ENCODE results near the gene TMEM150C.

TMEM150C gene

DNA sequence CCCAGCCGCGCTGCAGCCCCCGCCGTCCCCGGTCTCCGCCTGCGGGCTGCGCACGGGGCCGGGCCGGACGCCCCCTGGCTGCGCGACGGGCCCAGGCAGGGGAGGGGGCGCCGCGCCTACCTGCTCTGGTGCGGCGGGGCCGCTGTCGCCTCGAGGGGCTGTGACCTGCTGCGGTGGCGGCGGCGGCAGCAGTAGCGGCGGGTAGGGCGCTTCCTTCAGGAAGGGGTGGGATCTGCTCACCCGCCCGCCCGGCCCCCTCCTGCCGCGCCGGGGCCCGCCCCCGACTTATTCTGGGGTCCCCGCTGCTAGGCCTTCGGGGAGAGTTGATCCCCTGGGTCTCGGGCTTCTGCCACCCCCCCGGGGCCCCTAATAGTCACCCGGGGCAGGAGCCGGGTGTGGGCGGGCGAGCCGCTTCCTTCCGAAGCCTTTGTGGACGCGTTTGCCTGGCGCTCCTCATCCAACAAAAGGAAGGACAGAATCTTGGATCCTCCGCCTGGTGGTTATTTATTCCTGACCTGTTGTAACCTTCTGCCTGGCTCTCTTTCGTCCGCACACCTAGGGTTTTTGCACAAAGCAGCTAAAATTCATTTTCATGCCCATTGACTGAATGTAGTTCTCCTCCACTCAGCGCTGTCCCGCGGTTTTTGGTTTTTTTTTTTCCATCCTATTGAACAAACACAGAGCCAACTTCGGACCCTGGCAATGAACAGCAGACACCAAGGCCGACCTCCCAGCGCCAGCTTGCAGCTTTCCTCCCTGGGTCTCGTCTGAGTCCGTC lies at the start of gene TMEM150C:
Gene TMEM150C (minus strand): TSS at position 203 of the 778 bp plus-strand sequence. CDS start 57,331 bp downstream, outside the sequence.
- no peak for DNase-seq

DNA sequence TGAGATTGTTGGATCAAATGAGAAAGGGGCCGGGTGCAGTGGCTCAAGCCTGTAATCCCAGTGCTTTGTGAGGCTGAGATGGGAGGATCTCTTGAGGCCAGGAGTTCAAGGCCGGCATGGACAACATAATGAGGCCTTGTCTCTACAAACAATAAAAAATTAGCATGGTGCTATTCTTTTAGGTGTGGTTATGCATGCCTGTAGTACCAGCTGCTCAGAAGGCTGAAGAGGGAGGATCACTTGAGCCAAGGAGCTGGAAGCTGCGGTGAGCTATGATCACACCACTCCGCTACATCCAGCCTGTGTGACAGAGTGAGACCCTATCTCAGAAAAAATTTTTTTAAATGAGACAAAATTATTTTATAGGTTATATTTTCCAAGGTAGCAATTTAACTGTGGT lies 49.7 kb upstream of the TMEM150C start:
- no peak for DNase-seq

DNA sequence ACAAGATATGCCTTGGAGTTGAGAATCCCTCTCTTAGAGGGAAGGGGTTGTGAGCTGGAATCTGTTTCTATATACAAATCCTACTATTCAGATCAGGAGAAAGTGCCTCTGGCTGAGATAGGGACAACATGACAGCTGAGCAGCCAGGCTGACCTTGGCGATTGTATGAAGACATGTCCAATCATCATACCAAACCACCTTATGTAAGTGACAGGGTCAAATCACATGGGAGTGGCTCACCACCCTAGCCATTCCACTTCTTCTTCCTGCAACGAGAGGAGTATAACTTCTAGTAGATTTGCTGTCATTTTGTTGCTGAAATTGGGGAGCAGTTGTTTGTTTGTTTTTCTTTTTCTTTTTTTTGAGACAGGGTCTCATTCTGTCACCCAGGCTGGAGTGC lies 48.3 kb upstream of the TMEM150C start:
- DNase-seq = no peak

DNA sequence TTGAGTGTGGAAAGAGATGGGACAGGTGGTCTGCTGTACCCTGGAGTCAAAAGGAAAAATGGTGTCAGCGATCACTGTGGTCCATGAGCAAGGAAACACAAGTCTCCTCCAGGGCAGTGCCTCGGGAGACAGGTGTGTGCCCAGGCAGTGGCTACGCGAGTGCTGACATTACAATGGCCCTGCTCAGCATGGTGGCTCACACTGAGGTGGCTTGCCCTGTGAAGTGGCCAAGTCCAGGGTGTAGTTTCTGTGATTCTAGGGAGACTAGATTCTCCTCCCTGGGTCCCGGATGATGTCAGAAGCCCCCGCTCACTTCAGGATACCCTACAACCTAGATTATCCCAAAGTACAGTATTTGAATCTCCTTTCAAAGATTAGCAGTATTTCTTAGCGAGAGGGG lies 44.8 kb upstream of the TMEM150C start:
- no peak for DNase-seq

DNA sequence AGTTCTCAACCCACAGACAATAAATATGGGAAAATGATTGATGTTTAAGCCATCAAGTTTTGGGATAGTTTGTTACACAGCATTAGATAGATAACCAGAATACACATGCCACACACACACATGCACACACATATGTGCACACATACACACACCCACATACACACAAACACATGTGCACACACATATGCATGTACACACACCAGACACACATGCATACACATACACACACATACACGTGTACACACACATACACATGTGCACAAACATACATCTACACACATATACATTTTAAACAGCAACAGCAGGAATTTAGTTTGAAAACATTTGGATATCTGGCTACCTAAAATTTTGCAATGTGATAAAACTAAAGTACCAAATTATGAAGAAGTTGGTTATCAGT lies 42.7 kb upstream of the TMEM150C start:
- no peak for DNase-seq

DNA sequence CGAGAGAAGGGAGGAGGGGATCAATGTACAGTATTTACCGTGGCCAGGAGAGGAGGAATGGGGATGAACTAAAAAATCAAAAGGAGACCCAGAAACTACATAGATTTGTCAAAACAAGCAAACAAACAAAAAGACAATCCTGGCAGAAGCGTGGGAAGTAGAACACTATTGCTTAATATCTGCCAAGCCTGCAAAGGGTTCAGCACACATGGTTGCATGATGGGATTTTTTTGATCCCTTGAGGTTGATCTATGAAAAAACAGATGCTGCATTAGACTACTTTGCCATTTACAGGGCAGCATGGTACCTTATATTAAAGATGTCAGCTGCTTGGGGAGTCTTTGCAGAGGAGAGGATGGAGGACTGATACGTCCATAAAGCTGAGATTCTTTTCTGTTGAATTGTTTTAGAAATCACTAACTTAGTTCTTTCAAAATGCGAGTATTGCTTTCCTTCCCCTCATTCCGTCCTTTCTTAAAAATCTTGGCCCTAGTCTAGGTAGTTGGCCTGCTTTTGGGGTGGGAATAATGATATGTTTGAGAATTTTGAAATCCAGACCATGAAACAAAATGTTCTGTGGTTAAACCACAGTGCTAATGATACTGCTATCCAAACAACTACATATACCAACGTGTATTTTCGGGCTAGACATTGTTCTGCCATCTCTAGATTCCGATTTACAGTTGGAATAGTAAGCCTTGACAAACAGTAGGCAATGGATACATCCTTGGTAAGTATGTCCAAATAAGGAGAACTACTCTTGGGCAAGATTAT lies 39.6 kb upstream of the TMEM150C start:
- no peak for DNase-seq

DNA sequence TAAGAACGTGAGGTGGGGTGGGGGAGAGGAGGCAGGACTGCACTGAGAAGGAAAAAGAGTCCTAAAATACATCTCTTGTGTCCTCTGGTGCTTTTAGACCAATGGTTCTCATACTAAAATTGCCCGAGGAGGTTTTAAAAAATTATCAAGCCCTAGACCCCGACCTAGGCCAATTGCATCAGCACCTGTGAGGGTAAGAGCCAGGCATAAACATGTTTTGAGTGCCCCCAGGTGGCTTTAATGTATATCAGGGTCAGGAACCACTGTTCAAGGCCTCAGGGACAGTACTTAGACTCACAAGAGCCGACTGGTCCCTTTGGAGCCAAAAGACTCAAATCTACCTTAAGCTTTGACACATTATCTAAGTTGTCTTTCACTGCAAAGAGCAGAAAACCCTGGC lies 37.5 kb upstream of the TMEM150C start:
- no peak for DNase-seq

DNA sequence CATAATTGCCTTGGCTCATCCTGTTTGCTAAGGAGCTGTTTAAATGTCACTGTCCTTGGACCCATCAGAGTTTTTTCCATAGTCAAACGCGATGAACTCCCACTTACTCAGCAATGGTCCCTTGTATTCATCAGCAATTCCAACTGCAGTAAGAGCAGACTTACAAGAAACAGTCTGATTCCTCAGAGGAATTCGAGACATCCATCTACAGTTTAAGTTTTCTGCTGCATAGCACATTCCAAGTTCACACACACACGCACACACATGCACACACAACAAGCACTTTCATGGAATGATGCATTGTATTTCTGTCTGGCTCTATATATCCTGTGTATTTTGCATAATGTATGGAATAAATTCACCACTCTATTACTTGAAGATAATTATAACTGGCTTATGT lies 32.7 kb upstream of the TMEM150C start:
- DNase-seq = no peak

DNA sequence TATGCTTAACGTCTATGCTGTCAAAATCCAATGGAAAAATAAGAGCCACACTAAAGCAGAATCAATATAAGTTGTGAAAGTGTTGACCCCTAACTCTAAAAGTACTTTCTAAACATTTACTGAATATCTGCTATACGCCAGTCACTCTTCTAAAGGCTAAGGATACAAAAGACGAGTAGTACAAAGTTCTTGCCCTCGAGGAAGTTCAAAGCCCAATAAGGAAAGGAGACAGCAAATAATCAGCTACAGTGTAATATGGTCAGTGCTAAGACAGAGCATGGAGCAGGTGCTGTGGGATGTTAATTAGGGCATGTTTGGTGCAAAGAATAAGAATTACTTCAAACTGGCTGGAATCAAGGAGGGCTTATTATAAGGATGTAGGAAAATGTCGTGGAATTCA lies 31.6 kb upstream of the TMEM150C start:
- DNase-seq = no peak

DNA sequence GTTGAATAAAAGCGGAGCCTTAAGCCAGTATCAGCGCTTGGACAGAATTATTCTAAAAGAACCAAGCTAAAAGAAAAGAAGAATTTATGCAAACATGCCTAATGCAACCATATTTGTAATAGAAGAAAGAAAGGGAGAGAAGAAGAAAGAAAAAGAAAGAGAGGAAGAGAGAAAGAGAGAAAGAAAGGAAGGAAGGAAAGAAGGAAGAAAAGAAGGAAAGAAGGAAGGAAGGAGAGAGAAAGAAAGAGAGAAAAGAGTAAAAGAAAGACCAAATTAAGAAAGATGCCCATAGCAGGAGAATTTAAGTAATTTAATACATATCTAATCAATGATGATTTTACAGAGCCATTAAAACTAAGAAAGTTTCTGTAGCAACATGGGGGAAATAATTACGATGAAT lies 30.9 kb upstream of the TMEM150C start:
- no peak for DNase-seq

DNA sequence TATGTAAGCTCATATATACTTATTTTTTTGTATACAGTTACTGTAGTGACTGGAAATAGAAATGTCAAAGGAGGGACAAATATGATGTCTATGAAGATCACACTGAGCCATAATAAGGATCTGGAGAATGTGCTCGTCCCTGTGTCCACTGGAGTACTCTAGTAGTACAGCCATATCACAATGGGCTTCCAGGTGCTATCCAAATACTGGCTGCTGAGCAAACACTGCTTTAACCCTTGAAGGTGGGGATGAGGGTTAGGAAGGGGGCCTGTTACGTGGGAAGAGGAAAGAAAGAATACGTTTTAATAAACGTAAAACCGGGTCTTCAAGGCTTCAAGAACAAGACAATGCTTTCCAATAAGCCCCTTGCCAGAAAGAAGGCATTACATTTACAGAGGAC lies 29.8 kb upstream of the TMEM150C start:
- no peak for DNase-seq

DNA sequence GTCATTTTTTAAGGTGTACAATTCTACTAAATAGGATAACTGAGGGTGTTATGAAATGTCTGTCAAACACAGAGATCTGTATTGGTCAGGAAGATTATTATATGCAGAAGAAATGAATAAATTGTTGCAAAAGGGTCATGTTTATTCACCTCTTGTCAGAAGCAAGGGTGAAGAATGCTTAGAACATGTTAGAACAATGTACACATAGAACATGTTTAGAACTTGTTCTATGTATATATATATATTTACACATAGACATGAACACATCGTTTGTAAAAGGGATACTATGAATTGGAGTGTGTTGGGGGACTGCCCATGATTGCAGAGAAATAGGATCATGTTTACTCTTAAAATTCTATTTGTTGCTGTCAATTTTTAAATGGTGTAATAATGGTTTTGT lies 28.0 kb upstream of the TMEM150C start:
- no peak for DNase-seq

DNA sequence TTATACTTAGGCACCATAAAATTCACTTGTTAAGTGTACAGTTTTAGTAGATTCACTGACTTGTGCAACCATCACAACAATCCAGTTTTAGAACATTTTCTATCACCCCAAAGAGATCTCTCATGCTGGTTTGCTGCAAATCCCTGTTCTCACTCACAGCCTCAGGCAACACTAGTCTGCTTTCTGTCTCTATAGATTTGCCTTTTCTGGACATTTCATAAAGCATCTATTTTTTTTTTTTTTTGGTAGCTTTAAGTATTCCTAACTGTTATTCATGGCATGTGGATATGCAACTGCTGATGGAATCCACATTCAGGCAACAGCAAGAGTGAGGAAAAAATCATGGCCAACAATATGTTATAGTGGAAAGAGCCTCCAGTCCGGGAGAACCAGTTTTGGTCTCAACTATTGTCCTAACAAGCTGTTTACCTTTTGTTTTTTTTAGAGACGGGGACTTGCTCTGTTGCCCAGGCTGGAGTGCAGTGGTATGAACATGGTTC lies 27.0 kb upstream of the TMEM150C start:
- no peak for DNase-seq

DNA sequence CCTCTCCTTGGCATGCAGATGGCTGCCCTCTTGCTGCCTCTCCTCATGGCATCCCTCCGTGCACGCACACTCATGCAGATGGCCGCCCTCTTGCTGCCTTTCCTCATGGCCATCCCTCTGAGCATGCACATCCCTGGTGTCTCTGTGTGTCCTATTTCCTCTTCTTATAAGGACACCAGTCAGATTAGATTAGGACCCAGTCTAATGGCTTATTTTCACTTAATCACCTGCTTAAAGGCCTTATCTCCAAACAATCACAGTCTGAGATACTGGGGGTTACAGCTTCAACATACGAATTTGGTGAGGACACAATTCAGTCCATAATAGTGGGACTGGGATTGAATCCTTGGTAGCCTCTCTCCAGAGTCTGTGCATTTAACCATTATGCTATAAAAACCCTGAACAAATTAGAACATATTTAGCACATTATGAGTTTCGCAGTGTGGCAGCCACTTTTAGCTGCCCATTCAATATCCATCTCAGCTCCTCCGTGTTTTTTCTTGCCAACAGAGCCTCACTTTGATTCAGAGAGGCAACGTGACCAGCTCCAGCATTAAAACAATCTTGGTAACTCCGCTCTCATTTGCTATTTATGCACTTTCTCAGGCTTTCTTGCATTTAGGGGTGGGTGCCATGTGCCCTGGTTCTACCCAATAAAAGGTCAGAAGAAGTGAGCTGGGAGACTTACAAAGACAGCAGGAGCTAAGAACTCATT lies 26.2 kb upstream of the TMEM150C start:
- DNase-seq = no peak

DNA sequence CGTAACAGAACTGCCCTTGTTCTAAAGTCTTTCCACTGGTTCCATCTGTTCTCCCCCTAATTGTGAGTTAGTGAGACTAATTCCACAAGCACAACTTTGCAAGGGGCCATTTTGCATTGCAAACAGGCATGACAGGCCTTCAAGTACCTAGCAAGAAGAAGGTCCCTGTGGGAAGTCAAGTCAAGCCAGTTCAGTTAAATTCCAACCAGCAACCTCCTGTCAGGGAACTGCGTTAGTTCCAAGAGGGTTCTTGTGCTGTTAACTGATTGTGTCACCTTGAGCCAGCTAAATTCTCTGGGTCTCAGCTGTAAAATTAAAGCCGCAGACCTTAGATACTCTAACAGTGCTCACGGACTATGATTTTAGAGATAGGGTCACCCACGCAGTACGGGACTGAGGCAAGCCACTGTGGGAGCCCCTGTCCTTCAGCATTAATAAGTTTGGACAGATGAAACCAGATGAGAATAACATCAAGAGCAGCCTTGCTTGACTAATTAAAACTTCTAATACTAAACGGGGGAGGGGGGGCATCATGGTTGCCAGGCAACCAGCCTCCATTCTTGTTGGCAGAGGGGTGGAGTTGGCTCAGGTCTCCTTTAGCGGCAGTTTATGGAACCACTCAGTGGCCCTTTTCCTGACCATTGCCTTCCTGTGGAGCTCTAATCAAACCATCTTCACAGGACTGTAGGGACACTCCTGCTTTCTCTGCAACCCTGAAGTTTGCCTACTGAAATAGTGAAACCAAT lies 24.1 kb upstream of the TMEM150C start:
- no peak for DNase-seq

DNA sequence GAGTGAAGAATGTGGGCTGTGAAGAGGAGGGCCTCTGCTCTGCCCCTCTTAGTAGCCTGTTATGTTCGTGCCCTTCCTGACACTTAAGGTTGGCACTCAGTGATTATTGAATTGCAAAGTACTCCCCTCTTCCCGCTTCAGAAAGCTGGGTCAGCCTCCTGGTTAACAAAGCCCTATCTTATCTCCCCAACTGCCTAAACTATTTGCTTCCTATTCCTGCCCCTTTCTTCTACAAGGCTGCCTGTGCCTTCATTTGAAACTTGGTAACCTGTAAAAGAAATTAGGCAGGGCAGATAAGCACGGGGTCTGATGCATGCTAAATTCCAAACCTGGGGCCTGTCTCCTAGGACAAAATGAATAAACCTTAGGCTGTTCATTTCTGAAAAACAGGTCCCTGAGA lies 23.1 kb upstream of the TMEM150C start:
- DNase-seq = no peak

DNA sequence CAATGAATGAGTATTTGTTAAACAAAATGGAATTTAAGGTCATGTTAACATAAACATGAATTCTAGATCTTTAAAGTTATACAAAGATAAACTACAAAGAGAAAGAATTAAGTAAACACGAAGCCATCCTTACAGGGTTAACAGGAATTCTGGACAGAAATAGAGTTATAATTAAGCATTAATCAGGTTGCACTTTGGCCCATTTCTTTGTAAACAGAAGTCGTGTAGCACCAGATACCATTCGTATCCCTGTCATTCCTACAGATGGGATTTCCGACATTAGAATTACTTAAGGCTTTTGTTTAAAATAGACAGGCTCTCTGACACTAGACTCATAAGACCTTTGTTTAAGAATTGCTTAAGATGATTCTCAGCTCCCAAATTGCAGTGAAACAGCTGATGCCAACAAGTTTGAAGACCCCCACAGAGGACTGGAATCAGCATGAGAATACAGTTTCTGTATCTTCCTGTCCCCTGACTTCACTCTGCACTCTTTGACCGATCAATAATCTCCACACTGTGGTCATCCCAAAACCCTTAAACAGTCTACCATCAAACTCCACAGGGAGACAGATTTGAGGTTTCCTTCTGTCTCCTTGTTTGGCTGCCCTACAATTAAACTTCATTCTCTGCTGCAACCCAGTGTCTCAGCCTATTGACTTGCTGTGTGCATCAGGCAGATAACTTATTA lies 22.3 kb upstream of the TMEM150C start:
- no peak for DNase-seq

DNA sequence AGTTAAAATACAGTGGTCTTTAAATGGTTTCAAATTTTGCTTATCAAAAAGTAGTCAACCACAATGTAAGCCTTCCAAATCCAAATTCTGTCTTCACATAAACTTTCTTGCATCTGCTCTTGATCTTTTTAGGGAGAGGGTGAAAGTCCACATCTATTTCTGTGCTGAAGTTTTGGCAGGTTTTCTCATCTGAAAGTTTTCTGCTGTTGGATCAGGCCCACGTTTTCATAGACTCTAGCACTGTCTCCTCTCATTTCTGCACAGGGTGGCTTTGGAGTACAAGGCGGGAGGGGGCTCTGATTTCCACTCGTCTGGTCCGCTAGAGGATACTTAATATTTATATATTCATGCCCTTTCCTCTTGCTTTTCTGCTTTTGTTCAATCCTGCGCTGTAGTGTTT lies 18.1 kb upstream of the TMEM150C start:
- DNase-seq = no peak

DNA sequence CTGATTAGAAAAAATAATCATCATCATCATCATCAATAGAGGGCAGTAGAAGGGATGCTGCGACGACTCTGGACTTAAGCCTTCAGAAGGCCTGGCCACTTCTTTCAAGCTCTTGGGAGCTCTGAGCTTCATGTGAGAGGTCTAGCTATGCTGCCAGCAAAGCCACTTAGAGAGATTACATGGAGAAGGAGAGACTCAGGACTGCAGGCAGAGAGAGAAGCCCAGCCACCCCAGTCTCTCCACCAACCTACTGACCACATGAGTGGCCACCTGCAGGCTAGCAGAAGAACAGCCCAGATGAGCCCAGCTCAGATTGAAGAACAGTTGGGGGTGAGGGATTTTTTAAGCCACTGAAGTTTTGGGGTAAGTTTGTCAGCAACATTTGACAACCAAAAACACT lies 17.1 kb upstream of the TMEM150C start:
- no peak for DNase-seq

DNA sequence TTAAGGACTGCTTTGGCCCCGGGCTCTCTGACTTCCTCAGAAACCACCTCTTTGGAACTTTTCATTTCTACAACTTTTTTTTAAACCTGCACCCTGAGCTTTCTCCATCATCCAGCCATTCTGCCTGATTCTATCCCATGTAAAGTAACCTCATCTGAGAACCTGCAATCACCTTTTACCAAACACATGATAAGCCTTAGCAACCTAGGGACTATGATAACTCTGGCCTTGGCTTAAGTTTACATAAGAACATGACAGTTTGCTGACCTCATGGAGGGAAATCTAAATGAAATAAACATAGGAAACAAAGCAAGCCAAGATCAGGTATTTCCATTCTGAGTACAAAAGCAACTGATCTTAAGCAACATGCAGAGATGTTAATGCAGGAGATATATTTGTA lies 15.7 kb upstream of the TMEM150C start:
- no peak for DNase-seq

DNA sequence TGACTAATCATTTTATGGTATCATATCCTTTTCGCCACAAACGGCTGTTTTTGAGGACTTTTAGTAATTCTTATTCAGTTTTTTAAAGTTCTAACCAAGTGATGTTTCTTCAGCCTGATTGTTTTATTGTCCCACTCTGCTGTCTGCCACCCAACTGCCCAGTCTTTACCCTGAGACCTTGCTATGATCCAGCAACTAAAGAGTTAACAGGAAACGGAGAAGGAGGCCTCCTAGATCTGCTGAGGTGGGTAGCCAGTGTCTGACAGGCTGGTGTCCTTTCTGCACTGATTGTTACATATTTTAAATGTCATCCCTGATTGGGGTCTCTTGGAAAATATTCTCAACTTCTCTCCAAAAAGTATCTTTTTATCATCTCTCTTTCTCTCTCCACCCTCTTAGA lies 7.9 kb upstream of the TMEM150C start:
- no peak for DNase-seq

DNA sequence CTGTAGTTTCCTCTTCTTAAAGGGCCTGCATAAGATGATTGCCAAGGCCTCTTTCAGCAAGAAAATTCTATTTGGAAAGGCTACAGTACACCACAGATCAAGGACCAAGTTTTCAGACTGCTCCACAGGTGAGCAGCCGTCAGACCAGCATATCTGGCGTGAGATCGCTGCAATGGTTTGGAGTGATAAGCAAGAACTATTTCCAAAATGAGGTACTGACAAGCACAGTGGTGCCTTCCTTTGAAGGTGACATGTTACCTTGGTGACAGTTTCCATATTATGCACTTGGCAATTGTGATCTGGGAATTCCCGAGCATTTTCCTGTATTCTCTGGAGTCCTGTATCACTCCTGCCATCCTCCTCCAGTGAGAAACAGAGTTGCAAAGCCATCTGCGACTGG lies 7.3 kb upstream of the TMEM150C start:
- no peak for DNase-seq

Data from NCI-H187 (cell line).